Measurements from ENCODE around the gene MRPL28.

- TF ChIP-seq CTCF (IDR thresholded peaks at IDR 0.05) (no peak), POLR2A (IDR thresholded peaks at IDR 0.05) (no peak)
Observed at GRCh38 chr16:346587-346986, 23.8 kb downstream of the MRPL28 start.

Data from tibial nerve (tissue), 3 donors.